Keratinocyte (primary cell): ENCODE results near the gene SEZ6L2.

Experiments
- EZH2 ChIP-seq: IDR thresholded peaks from one replicate; pipeline ENCODE4 v1.6.1; 2012; ENCODE audit warnings: inconsistent platforms, mild to moderate bottlenecking, low read length, moderate library complexity
- TF ChIP-seq, protein P1 (sequence below), 3 experiments: IDR thresholded peaks in 1 of 3; conservative IDR thresholded peaks in 1 of 3; optimal IDR thresholded peaks in 1 of 3; 2 replicates in 2 of 3; 3 replicates in 1 of 3; pipeline versions ENCODE3 to v1.5.1; 2011; ENCODE audit warnings: low read length in 3 of 3, mild to moderate bottlenecking in 3 of 3, moderate library complexity in 2 of 3, control low read depth in 1 of 3, inconsistent platforms in 1 of 3; ENCODE audit not compliant: insufficient read depth in 2 of 3; ENCODE audit errors: extremely low read depth in 1 of 3

DNA sequence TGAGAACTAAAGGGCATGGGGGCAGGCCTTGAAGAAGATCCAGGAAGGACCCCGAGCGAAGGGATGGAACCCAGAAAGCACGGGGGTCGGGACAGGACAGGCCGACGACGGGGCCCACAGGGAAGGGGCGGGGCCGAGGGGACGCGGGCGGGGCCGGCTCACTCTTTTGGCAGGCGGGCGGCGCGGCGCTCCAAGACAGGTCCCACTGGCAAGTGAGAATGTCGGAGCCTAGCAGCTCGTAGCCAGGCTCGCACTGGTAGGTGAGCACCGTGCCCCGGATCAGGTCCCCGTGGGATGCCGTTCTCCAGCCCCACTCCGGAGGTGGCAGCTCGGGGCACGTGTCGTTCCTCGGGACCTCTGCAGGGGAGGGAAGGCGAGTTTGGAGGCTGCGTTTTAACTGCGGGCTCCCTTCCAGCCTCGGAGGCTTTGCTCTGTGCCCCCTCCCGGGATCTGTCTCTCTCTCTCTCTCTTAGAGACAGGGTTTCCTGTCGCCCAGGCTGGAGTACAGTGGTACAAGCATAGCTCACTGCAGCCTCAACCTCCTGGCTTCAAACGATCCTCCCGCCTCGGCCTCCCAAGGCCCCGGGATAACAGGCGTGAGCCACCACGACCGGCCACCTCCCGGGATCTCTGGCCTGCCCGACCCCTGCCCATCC is 22.6 kb downstream of the SEZ6L2 start:
- TF ChIP-seq, protein P1, sequence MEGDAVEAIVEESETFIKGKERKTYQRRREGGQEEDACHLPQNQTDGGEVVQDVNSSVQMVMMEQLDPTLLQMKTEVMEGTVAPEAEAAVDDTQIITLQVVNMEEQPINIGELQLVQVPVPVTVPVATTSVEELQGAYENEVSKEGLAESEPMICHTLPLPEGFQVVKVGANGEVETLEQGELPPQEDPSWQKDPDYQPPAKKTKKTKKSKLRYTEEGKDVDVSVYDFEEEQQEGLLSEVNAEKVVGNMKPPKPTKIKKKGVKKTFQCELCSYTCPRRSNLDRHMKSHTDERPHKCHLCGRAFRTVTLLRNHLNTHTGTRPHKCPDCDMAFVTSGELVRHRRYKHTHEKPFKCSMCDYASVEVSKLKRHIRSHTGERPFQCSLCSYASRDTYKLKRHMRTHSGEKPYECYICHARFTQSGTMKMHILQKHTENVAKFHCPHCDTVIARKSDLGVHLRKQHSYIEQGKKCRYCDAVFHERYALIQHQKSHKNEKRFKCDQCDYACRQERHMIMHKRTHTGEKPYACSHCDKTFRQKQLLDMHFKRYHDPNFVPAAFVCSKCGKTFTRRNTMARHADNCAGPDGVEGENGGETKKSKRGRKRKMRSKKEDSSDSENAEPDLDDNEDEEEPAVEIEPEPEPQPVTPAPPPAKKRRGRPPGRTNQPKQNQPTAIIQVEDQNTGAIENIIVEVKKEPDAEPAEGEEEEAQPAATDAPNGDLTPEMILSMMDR (optimal IDR thresholded peaks at IDR 0.05 in 1 of 3, IDR thresholded peaks at IDR 0.05 in 1 of 3, conservative IDR thresholded peaks at IDR 0.05 in 1 of 3; ENCODE audit: extremely low read depth in 1 of 3, insufficient read depth in 2 of 3, low read length in 3 of 3) = no peak
- peak; percentile 72 for TF ChIP-seq EZH2
